ENCODE results near the gene MAML3.

MAML3 gene

DNA sequence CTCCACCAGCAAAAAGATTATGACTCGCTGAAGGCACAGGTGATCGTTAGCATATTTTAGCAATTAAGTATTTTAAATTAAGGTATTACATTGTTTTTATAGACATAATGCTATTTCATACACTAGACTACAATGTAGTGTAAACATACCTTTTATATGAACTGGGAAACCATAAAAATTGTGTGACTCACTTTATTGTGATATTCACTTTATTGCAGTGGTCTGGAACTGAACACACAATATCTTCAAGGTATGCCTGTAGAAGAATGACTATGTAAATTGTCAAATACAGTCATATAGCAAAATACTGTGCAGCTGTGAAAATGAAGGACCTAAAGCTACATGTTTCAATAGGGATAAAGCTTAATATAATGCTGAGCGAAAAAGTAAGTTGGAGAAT, 26.6 kb upstream of the MAML3 start:
- Histone ChIP-seq H3K4me1 (no peaks in the 10 kb centered on the region), H3K9me3 (no peaks in the 10 kb centered on the region), H3K27ac (no peak overlapping the region), H3K4me3 (no peak overlapping the region), H3K36me3 (no peaks in the 10 kb centered on the region), H3K27me3 (no peaks in the 10 kb centered on the region)
- intact Hi-C loops (cut with DNase I; ENCODE audit: low total_unique reads) = loop anchor here (5.0 kb wide), 1 partner anchor 627 kb away; no protein-coding TSS in a partner anchor
- no peak for DNase-seq
- TF ChIP-seq, protein P1, sequence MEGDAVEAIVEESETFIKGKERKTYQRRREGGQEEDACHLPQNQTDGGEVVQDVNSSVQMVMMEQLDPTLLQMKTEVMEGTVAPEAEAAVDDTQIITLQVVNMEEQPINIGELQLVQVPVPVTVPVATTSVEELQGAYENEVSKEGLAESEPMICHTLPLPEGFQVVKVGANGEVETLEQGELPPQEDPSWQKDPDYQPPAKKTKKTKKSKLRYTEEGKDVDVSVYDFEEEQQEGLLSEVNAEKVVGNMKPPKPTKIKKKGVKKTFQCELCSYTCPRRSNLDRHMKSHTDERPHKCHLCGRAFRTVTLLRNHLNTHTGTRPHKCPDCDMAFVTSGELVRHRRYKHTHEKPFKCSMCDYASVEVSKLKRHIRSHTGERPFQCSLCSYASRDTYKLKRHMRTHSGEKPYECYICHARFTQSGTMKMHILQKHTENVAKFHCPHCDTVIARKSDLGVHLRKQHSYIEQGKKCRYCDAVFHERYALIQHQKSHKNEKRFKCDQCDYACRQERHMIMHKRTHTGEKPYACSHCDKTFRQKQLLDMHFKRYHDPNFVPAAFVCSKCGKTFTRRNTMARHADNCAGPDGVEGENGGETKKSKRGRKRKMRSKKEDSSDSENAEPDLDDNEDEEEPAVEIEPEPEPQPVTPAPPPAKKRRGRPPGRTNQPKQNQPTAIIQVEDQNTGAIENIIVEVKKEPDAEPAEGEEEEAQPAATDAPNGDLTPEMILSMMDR (IDR thresholded peaks at IDR 0.05) = no peak

DNA sequence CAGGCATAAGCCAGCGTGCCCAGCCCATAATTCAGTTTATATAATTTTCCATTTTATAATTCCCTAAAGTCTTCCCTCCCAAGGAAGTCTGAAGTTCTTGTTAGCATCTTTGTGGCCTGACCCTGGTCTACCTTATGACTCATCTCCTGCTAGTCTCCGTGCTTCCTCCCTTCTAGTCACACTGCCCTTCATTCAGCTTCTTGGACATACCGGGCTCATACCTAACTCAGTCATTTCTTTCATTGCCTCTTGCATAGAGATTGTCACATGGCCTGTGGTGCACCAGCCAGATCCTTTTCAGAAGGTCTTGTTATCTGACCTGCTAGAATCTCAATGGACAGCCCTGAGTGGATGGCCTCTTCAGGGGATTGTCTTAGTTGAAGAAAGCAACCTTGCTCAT, 22.8 kb upstream of the MAML3 start:
- DNase-seq = no peak
- intact Hi-C loops (cut with DNase I; ENCODE audit: low total_unique reads) = no loop called here
- H3K27ac ChIP-seq = no peak overlapping the region

DNA sequence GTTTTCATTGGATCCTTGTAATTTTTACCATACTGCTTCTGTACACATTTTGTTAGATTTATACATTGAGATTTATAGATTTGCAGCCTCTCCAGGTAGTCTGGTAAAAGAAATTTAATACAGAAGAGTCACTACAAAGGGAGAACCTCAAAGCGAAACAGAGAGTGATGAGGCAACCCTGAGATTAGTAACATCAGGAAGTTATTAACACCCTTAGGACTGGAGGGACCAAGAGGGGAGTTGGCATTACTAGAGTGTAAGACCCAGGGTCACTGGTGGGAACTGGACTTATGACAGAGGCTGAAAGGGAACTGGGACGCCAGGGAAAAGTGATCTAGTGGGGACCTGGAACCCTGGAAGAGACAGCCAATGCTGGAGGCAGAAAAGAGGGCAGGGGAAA, 20.6 kb upstream of the MAML3 start:
- Histone ChIP-seq H3K27ac (no peak overlapping the region), H3K27me3 (no peaks in the 10 kb centered on the region), H3K4me3 (no peak overlapping the region), H3K36me3 (no peaks in the 10 kb centered on the region), H3K4me1 (no peaks in the 10 kb centered on the region), H3K9me3 (no peaks in the 10 kb centered on the region)
- TF ChIP-seq, protein P1 (IDR thresholded peaks at IDR 0.05) = no peak
- intact Hi-C loops (cut with DNase I; ENCODE audit: low total_unique reads) = no loop called here
- DNase-seq = no peak

More for the DNA sequence above, 22.8 kb upstream of the MAML3 start:
- no peaks in the 10 kb centered on the region for H3K36me3 ChIP-seq
- no peaks in the 10 kb centered on the region for H3K27me3 ChIP-seq
- H3K4me1 ChIP-seq = no peaks in the 10 kb centered on the region
- TF ChIP-seq, protein P1 (IDR thresholded peaks at IDR 0.05) = no peak
- no peaks in the 10 kb centered on the region for H3K9me3 ChIP-seq
- H3K4me3 ChIP-seq = no peak overlapping the region

DNA sequence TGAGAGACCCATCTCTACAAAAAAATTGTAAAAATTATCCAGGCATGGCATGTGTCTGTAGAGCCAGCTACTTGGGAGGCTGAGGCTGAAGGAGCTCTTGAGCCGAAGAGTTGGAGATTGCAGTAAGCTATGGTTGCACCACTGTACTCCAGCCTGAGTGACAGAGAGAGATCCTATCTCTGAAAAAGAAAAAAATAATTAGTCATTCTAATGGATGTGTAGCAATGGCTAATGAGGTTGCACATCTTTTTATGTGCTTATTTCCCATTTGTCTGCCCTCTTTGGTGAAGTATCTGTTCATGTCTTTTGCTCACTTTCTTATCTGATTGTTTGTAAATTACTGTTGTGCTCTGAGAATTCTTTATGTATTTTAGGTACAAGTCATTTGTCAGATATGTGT, 19.0 kb upstream of the MAML3 start:
- Histone ChIP-seq H3K27ac (no peak overlapping the region), H3K4me1 (no peaks in the 10 kb centered on the region), H3K36me3 (no peaks in the 10 kb centered on the region), H3K27me3 (no peaks in the 10 kb centered on the region), H3K4me3 (no peak overlapping the region), H3K9me3 (no peaks in the 10 kb centered on the region)
- intact Hi-C loops (cut with DNase I; ENCODE audit: low total_unique reads) = no loop called here
- no peak for DNase-seq
- TF ChIP-seq, protein P1 (IDR thresholded peaks at IDR 0.05) = no peak

DNA sequence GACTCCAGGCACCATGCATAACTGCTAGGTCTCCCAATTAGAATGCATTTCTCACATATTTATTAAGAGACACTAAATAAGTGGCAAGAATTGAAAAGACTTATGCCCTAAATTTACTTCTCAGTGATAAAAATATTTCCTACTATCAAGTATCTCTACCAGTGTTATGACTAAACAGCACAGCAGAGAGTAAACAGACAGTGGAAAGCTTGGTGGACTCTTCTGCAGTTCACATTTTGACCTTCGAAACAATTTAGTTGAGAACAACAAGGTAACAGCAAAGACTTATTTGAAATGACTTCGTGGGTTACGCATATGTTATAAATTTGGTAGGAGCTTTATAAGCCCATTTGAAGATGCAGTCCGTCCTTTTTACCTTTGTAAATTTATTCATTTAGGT, 16.3 kb upstream of the MAML3 start:
- intact Hi-C loops (cut with DNase I; ENCODE audit: low total_unique reads) = no loop called here
- H3K27me3 ChIP-seq = no peaks in the 10 kb centered on the region
- no peaks in the 10 kb centered on the region for H3K9me3 ChIP-seq
- TF ChIP-seq, protein P1 (IDR thresholded peaks at IDR 0.05) = no peak
- H3K27ac ChIP-seq = no peak overlapping the region
- DNase-seq = no peak
- no peaks in the 10 kb centered on the region for H3K36me3 ChIP-seq
- H3K4me3 ChIP-seq = no peak overlapping the region
- no peaks in the 10 kb centered on the region for H3K4me1 ChIP-seq

DNA sequence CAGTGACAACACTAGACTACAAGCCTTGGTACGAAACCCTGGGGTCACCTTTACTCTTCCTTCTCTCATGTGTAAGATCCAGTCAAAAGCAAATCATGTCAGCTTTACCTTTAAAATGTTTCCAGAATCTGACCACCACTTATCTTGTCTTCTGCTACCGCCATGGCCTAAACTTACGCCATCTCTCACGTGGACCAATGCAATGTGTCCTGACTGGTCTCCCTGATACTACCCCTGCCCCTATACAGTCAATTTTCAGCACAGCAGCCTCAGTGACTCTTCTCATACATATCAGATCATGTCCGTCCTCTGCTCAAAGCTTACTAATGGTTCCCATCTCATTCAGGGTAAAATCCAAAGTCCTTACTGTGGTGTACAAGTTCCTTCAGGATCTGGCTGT, 15.0 kb upstream of the MAML3 start:
- Histone ChIP-seq H3K4me3 (no peak overlapping the region), H3K27me3 (no peaks in the 10 kb centered on the region), H3K9me3 (no peaks in the 10 kb centered on the region), H3K36me3 (no peaks in the 10 kb centered on the region), H3K4me1 (no peaks in the 10 kb centered on the region), H3K27ac (no peak overlapping the region)
- intact Hi-C loops (cut with DNase I; ENCODE audit: low total_unique reads) = no loop called here
- TF ChIP-seq, protein P1 (IDR thresholded peaks at IDR 0.05) = no peak
- DNase-seq = no peak

All from tibial artery (tissue), 4 donors.